ENCODE measurements around the gene SAMD4B.

GRCh38 chr19:39318071-39318470 lies 24.1 kb upstream of the SAMD4B start:
- TF ChIP-seq, protein P1, sequence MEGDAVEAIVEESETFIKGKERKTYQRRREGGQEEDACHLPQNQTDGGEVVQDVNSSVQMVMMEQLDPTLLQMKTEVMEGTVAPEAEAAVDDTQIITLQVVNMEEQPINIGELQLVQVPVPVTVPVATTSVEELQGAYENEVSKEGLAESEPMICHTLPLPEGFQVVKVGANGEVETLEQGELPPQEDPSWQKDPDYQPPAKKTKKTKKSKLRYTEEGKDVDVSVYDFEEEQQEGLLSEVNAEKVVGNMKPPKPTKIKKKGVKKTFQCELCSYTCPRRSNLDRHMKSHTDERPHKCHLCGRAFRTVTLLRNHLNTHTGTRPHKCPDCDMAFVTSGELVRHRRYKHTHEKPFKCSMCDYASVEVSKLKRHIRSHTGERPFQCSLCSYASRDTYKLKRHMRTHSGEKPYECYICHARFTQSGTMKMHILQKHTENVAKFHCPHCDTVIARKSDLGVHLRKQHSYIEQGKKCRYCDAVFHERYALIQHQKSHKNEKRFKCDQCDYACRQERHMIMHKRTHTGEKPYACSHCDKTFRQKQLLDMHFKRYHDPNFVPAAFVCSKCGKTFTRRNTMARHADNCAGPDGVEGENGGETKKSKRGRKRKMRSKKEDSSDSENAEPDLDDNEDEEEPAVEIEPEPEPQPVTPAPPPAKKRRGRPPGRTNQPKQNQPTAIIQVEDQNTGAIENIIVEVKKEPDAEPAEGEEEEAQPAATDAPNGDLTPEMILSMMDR (conservative IDR thresholded peaks at IDR 0.05) = no peak
- TF ChIP-seq EZH2 (IDR thresholded peaks at IDR 0.05; ENCODE audit: low read depth) = no peak
